GM12873 (cell line): ENCODE measurements around the gene GATD1.

Experiments used
- CTCF ChIP-seq: IDR thresholded peaks from 2 replicates; pipeline ENCODE4 v1.5.1; 2012; ENCODE audit warnings: low read depth, mild to moderate bottlenecking, moderate library complexity, low read length, control low read depth; ENCODE audit not compliant: insufficient read depth; ENCODE audit errors: missing control alignments

The GATD1 gene, protein sequence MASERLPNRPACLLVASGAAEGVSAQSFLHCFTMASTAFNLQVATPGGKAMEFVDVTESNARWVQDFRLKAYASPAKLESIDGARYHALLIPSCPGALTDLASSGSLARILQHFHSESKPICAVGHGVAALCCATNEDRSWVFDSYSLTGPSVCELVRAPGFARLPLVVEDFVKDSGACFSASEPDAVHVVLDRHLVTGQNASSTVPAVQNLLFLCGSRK

DNA sequence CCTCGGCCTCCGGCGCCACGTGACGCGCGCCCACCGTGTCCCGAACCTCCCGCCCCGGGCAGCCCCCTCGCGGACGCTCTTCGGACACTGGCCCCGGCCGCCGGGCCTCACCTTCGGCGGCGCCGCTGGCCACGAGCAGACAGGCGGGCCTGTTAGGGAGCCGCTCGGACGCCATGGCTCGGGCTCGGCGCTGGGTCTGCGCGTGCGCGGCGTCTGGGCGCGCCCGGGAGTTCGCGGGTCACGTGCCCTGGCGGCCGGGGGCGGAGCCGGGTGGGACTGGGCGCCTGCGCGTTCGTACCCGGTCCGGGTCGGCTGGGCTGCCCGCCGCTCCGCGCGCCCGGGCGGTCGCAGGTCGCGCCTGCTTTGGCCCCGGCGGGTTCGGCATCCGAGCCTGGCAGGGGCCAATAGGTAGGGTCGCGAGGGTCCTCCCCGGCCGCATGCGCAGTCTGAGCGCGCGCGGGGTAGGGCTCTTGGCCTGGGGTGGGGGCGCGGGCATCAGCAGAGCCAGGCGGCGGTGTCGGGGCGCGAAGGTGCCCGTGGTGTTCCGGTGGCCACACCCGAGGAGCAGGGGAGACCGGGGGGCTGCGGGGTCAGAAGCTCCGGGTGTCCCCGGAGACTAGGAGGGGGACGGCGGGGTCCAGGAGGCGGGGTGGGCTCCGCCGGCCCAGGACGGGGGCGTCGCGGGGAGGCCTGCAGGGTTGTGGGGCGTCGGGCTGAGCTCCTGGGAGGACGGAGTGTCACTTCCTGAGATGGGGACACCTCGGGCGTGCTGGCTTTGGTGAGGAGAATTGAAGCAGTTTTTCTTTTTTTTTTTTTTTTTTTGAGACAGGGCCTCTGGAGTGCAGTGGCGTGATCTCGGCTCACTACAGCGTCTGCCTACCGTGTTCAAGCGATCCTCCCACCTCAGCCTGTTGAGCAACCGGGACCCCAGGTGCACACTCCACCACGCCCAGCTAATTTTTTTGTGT lies at the start of gene GATD1:
GATD1 (minus strand) TSS at position 200 of the 968 bp plus-strand sequence; CDS start at position 175, 25 bp downstream.
- TF ChIP-seq CTCF = no peak

DNA sequence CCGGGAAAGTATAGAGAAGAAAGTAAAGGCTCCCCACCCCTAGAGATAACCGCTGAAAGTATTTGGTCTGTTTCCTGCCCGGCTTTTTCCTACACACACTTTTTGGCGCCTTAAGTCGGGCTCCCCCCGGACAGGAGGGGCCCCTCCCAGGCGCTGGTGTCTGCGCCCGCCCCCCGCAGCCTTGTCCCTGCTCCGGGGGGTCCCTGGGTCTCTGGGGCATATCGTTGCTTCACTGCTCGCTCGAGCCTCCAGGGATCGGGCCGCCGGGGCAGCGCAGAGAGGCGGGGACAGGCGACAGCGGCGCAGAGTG lies 49.5 kb upstream of the GATD1 start:
- no peak for TF ChIP-seq CTCF

GRCh38 chr11:826227-826621 lies 48.9 kb upstream of the GATD1 start:
- no peak for TF ChIP-seq CTCF

DNA sequence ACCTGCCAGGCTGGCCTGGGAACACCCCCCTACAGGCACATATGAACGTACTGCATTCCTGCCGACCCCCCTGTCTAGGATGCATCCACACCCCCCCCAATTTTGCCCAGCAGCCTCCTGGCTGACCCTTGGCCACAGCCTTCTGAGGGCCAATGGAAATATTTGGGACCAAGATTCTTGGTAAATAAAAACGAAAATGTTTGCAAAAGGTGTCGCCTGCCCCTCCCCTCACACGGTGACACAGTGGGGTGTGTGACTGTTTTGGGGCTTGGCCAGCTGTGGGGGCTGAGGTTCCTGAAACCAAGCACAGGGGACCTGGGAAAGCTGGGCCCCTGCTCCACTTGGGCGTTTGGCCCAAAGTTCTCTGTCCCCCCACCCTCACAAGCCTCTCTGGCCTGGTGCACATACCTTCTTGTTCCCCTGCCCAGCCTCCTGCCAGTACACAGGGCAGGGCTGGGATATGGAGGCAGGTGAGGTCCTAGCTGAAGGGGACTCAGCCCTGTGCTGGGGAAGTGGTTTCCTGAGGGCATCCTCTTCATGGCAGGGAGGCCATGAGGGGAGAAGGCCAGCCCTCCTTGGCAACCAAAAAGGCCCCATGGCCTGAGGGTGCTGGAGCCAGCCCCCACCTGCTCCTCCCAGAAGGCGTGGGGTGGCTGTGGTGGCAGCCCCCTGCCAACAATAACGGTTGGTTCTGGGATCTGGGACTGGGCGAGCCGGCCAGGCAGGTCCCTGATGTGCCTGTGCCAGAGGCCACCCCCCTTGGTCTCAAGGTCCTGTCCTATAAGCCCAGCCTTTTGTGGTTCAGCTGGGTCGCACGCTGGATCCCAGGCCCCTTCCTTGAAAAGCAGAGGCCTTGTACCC lies 48.3 kb upstream of the GATD1 start:
- TF ChIP-seq CTCF = no peak

GRCh38 chr11:824942-825341 lies 47.7 kb upstream of the GATD1 start:
- no peak for TF ChIP-seq CTCF

DNA sequence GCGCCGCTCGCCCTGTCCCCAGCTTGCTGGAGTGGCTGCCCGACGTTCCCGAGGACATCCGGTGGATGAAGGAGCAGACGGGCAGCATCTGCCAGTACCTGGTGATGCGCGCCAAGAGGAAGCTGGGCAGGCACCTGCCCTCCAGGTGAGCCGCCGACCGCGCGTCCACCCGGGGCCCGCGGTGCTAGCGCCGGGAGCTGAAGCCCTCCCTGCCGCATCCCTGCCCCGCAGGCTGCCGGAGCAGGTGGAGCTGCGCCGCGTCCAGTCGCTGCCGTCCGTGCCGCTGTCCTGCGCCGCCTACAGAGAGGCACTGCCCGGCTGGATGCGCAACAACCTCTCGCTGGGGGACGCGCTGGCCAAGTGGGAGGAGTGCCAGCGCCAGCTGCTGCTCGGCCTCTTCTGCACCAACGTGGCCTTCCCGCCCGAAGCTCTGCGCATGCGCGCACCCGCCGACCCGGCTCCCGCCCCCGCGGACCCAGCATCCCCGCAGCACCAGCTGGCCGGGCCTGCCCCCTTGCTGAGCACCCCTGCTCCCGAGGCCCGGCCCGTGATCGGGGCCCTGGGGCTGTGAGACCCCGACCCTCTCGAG lies 47.1 kb upstream of the GATD1 start:
- TF ChIP-seq CTCF = no peak
